A673 (cell line): ENCODE measurements around the gene DLG2.

Experiments used
- EZH2 ChIP-seq: fragments of 200-600 bp; sonication (generic); IDR thresholded peaks from 2 replicates; pipeline ENCODE4 v1.6.1; 2017; ENCODE audit warnings: borderline replicate concordance, low read depth, mild to moderate bottlenecking, mixed read lengths, antibody characterized with exemption, low read length; ENCODE audit not compliant: poor library complexity, severe bottlenecking
- TF ChIP-seq, protein P1 (sequence below): fragments of 300-800, 200-600 bp; sonication (generic); conservative IDR thresholded peaks from 2 replicates; pipeline ENCODE4 v1.5.1; 2017; ENCODE audit warnings: low read depth, mild to moderate bottlenecking, antibody characterized with exemption, low read length, moderate library complexity, mixed read lengths

DNA sequence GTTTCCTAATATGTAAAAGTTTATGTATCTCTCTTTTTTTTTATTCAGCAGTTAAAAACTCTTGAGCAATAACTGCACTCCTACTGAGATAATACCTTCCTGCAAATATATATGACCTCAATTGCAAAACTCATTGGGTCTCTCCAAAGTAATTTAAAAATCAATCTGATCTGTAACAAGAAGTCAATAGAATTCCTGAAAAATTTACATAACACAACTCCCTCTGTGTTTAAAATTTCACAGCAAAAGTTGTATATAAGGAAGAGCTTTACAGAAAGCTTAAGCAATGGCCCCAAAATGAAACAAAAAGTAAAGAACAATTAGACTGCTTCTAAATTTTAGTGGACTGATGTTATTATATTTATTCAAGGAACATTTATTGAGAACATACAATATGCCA lies 313.4 kb downstream of the DLG2 start:
- TF ChIP-seq, protein P1, sequence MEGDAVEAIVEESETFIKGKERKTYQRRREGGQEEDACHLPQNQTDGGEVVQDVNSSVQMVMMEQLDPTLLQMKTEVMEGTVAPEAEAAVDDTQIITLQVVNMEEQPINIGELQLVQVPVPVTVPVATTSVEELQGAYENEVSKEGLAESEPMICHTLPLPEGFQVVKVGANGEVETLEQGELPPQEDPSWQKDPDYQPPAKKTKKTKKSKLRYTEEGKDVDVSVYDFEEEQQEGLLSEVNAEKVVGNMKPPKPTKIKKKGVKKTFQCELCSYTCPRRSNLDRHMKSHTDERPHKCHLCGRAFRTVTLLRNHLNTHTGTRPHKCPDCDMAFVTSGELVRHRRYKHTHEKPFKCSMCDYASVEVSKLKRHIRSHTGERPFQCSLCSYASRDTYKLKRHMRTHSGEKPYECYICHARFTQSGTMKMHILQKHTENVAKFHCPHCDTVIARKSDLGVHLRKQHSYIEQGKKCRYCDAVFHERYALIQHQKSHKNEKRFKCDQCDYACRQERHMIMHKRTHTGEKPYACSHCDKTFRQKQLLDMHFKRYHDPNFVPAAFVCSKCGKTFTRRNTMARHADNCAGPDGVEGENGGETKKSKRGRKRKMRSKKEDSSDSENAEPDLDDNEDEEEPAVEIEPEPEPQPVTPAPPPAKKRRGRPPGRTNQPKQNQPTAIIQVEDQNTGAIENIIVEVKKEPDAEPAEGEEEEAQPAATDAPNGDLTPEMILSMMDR: no peak
- TF ChIP-seq EZH2: no peak
